CD14-positive monocyte (primary cell): ENCODE measurements around the gene BZW1. TPM values are rescaled to one million over a fixed set of nuclear protein-coding genes. Genes with fewer than 3 reads are reported as not detected.

Experiments used
- DNase-seq, 3 donors: peaks; one replicate each; pipeline ENCODE4 v3.0.0-alpha.2; 2011 to 2022
- H2AFZ ChIP-seq: 2 replicates; pipeline ENCODE4 v1.6.0; 2012; ENCODE audit warnings: mild to moderate bottlenecking, low read depth, low read length, inconsistent platforms; ENCODE audit not compliant: insufficient read depth, poor library complexity, severe bottlenecking
- H3K27ac ChIP-seq, 2 donors: 1 replicate in 1 of 2; 2 replicates in 1 of 2; pipeline ENCODE4 v1.5.1; 2012 to 2013; ENCODE audit warnings: low read length in 2 of 2, control low read depth in 1 of 2, inconsistent platforms in 1 of 2, low read depth in 1 of 2, mild to moderate bottlenecking in 1 of 2
- H3K27me3 ChIP-seq, 2 donors: one replicate each; pipeline versions ENCODE4 v1.6.0 to v1.6.1; 2011 to 2013; ENCODE audit warnings: low read length in 2 of 2; ENCODE audit not compliant: control insufficient read depth in 2 of 2, insufficient read depth in 2 of 2
- H3K36me3 ChIP-seq, 2 donors: replicated peaks in 1 of 2; 1 replicate in 1 of 2; 2 replicates in 1 of 2; pipeline versions ENCODE4 v1.5.1 to v1.6.1; 2012 to 2013; ENCODE audit warnings: low read length in 2 of 2, control low read depth in 1 of 2, inconsistent platforms in 1 of 2, mild to moderate bottlenecking in 1 of 2; ENCODE audit not compliant: insufficient read depth in 2 of 2, control insufficient read depth in 1 of 2
- H3K4me1 ChIP-seq, 2 donors: 1 replicate in 1 of 2; 2 replicates in 1 of 2; pipeline versions ENCODE4 v1.5.1 to v1.6.1; 2012 to 2013; ENCODE audit warnings: low read length in 2 of 2, control low read depth in 1 of 2, inconsistent platforms in 1 of 2, mild to moderate bottlenecking in 1 of 2, moderate library complexity in 1 of 2; ENCODE audit not compliant: insufficient read depth in 2 of 2, control insufficient read depth in 1 of 2
- H3K4me2 ChIP-seq: replicated peaks from 2 replicates; pipeline ENCODE3; 2012; ENCODE audit warnings: low read length, moderate library complexity, mild to moderate bottlenecking; ENCODE audit not compliant: poor library complexity, severe bottlenecking; ENCODE audit errors: extremely low read depth
- H3K4me3 ChIP-seq, 3 experiments: fragments of 200-600 bp in 1 of 3; sonication (generic) in 1 of 3; replicated peaks in 1 of 3; 1 replicate in 2 of 3; 2 replicates in 1 of 3; pipeline ENCODE4 v1.5.1; 2011 to 2013; ENCODE audit warnings: low read length in 3 of 3, mild to moderate bottlenecking in 3 of 3, control low read depth in 2 of 3, low read depth in 2 of 3, inconsistent platforms in 1 of 3, moderate library complexity in 1 of 3
- H3K79me2 ChIP-seq: 2 replicates; pipeline ENCODE4 v1.6.0; 2012; ENCODE audit warnings: mild to moderate bottlenecking, control low read depth, inconsistent platforms, low read length, moderate library complexity; ENCODE audit not compliant: insufficient read depth
- H3K9ac ChIP-seq: 2 replicates; pipeline ENCODE4 v1.6.0; 2017; ENCODE audit warnings: low read length, mild to moderate bottlenecking; ENCODE audit not compliant: insufficient read depth, poor library complexity, severe bottlenecking
- H3K9me3 ChIP-seq, 2 donors: replicated peaks in 1 of 2; 1 replicate in 1 of 2; 2 replicates in 1 of 2; pipeline versions ENCODE4 v1.5.1 to v1.6.1; 2012 to 2013; ENCODE audit warnings: low read length in 2 of 2, control low read depth in 1 of 2; ENCODE audit not compliant: control insufficient read depth in 1 of 2, insufficient read depth in 1 of 2
- H4K20me1 ChIP-seq: 2 replicates; pipeline ENCODE4 v1.6.0; 2012; ENCODE audit warnings: mild to moderate bottlenecking, low read length, control low read depth, moderate library complexity; ENCODE audit not compliant: insufficient read depth
- H3K27ac Mint-ChIP-seq, 7 donors: one replicate each; pipeline ENCODE4 v1.8.0; 2020; ENCODE audit warnings: mild to moderate bottlenecking in 7 of 7, mixed read lengths in 7 of 7, moderate library complexity in 6 of 7, inconsistent platforms in 2 of 7
- H3K27me3 Mint-ChIP-seq, 3 donors: one replicate each; pipeline ENCODE4 v1.8.0; 2021 to 2022; ENCODE audit warnings: low read depth in 3 of 3, mild to moderate bottlenecking in 3 of 3, mixed read lengths in 3 of 3, moderate library complexity in 3 of 3, inconsistent platforms in 1 of 3
- H3K36me3 Mint-ChIP-seq, 2 donors: one replicate each; pipeline ENCODE4 v1.8.0; 2020; ENCODE audit warnings: mixed read lengths in 2 of 2, inconsistent platforms in 1 of 2, mild to moderate bottlenecking in 1 of 2
- H3K4me1 Mint-ChIP-seq: one replicate; pipeline ENCODE4 v1.8.0; 2020; ENCODE audit warnings: mild to moderate bottlenecking, mixed read lengths
- H3K4me3 Mint-ChIP-seq, 2 donors: one replicate each; pipeline ENCODE4 v1.8.0; 2020; ENCODE audit warnings: mild to moderate bottlenecking in 2 of 2, mixed read lengths in 2 of 2, moderate library complexity in 1 of 2
- H3K9me3 Mint-ChIP-seq, 7 donors: one replicate each; pipeline ENCODE4 v1.8.0; 2020 to 2022; ENCODE audit warnings: mixed read lengths in 7 of 7, mild to moderate bottlenecking in 6 of 7, moderate library complexity in 6 of 7, inconsistent platforms in 2 of 7
- WGBS: methylation state at CpG from one replicate; pipeline ENCODE4 v1.1.5; 2013; ENCODE audit warnings: missing lambda C conversion rate; ENCODE audit not compliant: insufficient coverage; 5-methylcytosine and 5-hydroxymethylcytosine counted together
- intact Hi-C, 2 donors: fragments of 100-400 bp; cut with micrococcal nuclease; formaldehyde crosslinking; loops; one replicate each; pipeline versions ENCODE4 v1.15.0 to v1.15.1; 2023
- polyA plus RNA-seq, 3 donors: library from polyadenylated mRNA; depleted of rRNA in 1 of 3; unstranded in 2 of 3; stranded (reverse) in 1 of 3; fragments of 300-500 nt in 2 of 3; fragments of >200 nt in 1 of 3; fragmentation: Illumina TruSeq in 2 of 3; gene quantifications; 1 replicate in 2 of 3; 2 replicates in 1 of 3; pipeline ENCODE4 v1.2.3, GENCODE V29; 2012 to 2021
- TF ChIP-seq, protein P1 (sequence below): fragments of 200-600 bp; IDR thresholded peaks from one replicate; pipeline ENCODE4 v1.8.0; 2022; ENCODE audit warnings: antibody characterized with exemption, mild to moderate bottlenecking

Gene BZW1
- polyA plus RNA-seq, 3 donors: 58.0 to 221 (median 202) TPM

DNA sequence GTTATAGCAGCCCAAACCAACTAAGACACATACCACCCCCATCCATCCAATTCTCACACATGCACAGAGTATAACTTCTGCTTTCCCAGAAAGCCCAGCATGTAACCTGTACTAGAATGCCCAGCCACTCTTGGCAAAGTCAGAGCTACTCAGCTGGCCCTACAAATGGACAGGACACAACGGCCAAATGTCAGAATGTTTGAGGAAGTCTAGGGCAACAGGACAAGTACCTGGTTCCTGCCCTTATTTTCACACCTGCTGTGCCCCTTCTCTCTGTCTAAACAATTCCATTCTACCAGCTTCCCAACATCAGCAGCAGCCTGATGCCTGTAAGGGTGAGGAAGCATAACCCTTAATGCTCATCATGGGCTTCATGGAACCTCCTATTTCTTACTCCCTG is 15.1 kb upstream of the BZW1 start:
- Mint-ChIP-seq H3K36me3 (peaks cover 0 to 7% of the 10 kb centered on the region in 2 donors), H3K4me3 (no peak overlapping the region), H3K27me3 (peaks cover 0 to 1% (median 0%) of the 10 kb centered on the region in 3 donors), H3K27ac (no peak overlapping the region), H3K9me3 (peaks cover 0 to 2% (median under 1%) of the 10 kb centered on the region in 7 donors), H3K4me1 (peaks cover 25% of the 10 kb centered on the region)
- no peak for DNase-seq
- intact Hi-C loops: no loop called here
- Histone ChIP-seq H3K79me2 (no peaks in the 10 kb centered on the region), H4K20me1 (no peaks in the 10 kb centered on the region), H3K27me3 (no peaks in the 10 kb centered on the region), H3K4me2 (no peak overlapping the region), H3K36me3 (no peaks in the 10 kb centered on the region), H3K9ac (no peak overlapping the region), H3K9me3 (no peaks in the 10 kb centered on the region), H3K4me1 (peaks cover 13 to 31% of the 10 kb centered on the region in 2 donors), H3K27ac (no peak overlapping the region), H2AFZ (peak overlapping the region; percentile 66), H3K4me3 (no peak overlapping the region)
- TF ChIP-seq, protein P1, sequence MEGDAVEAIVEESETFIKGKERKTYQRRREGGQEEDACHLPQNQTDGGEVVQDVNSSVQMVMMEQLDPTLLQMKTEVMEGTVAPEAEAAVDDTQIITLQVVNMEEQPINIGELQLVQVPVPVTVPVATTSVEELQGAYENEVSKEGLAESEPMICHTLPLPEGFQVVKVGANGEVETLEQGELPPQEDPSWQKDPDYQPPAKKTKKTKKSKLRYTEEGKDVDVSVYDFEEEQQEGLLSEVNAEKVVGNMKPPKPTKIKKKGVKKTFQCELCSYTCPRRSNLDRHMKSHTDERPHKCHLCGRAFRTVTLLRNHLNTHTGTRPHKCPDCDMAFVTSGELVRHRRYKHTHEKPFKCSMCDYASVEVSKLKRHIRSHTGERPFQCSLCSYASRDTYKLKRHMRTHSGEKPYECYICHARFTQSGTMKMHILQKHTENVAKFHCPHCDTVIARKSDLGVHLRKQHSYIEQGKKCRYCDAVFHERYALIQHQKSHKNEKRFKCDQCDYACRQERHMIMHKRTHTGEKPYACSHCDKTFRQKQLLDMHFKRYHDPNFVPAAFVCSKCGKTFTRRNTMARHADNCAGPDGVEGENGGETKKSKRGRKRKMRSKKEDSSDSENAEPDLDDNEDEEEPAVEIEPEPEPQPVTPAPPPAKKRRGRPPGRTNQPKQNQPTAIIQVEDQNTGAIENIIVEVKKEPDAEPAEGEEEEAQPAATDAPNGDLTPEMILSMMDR: no peak
- 71% methylated on average over 1 of the region's 1 CpG for WGBS

DNA sequence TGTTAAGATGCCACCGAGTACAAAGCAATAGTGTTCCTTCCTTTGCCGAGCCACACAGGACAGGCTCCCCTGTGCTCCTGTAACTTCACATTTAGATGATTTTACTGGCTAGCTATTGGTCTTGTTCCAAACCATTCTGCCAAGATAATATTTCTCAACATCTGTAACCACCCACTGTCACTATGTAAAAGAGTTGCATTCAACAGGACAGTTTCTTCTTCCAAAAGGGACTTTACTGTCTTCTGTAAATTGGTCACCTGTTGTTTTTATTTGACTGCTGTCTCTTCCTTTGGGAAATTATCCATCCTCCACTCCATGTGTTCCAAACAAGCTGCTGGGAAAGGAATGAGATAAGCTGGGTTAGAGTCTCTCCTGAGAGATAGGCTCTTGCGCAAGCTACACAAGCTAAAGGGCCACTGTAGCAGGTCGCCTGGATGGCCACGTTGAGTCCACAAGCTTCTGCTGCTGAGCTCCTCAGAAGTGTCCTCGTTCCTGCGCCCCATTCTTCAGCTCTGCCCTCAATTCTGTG is 14.4 kb upstream of the BZW1 start:
- intact Hi-C loops: no loop called here
- 36% methylated on average over 6 of the region's 7 CpGs for WGBS
- H2AFZ ChIP-seq: peak overlapping the region; percentile 66

More for the DNA sequence above, 14.4 kb upstream of the BZW1 start:
- peaks cover 0 to 4% of the 10 kb centered on the region in 2 donors for H3K36me3 Mint-ChIP-seq
- TF ChIP-seq, protein P1: no peak
- peaks cover 0 to 1% (median 0%) of the 10 kb centered on the region in 3 donors for H3K27me3 Mint-ChIP-seq
- Histone ChIP-seq H3K9ac (no peak overlapping the region), H3K4me3 (peak overlapping the region in 1 of 3 experiments; percentile 14), H3K4me2 (no peak overlapping the region), H4K20me1 (no peaks in the 10 kb centered on the region), H3K27ac (no peak overlapping the region), H3K79me2 (no peaks in the 10 kb centered on the region), H3K36me3 (no peaks in the 10 kb centered on the region), H3K27me3 (no peaks in the 10 kb centered on the region), H3K9me3 (no peaks in the 10 kb centered on the region), H3K4me1 (peaks cover 16 to 31% of the 10 kb centered on the region in 2 donors)
- H3K4me1 Mint-ChIP-seq: peaks cover 31% of the 10 kb centered on the region
- H3K27ac Mint-ChIP-seq: no peak overlapping the region
- peaks cover 0 to 4% (median 3%) of the 10 kb centered on the region in 7 donors for H3K9me3 Mint-ChIP-seq
- H3K4me3 Mint-ChIP-seq: no peak overlapping the region
- DNase-seq: no peak
